Islet precursor cell (in vitro differentiated cells): Measurements from ENCODE around the gene PCSK7.
A peak's percentile ranks its signal among the peaks of the same experiment; 100 is the strongest.

Source experiments
- DNase-seq: peaks from one replicate; pipeline ENCODE4 v3.0.0-alpha.2; 2018

The PCSK7 gene

GRCh38 chr11:117180020-117180419, 51.9 kb downstream of the PCSK7 start:
- peak; percentile 51 for DNase-seq

- peak; percentile 53 for DNase-seq
These were observed 52.5 kb downstream of the PCSK7 start for GRCh38 chr11:117179048-117179999.

- DNase-seq = peak; percentile 98
These were observed 53.5 kb downstream of the PCSK7 start, which contains the start of gene SIDT2 for GRCh38 chr11:117178210-117179034. SIDT2 (plus strand) TSS chr11:117178743; CDS start chr11:117179264, 521 bp downstream.

GRCh38 chr11:117177534-117178209, 54.2 kb downstream of the PCSK7 start:
- no peak for DNase-seq

GRCh38 chr11:117176186-117176585, 55.7 kb downstream of the PCSK7 start:
- no peak for DNase-seq

GRCh38 chr11:117175781-117176180, 56.1 kb downstream of the PCSK7 start:
- no peak for DNase-seq

GRCh38 chr11:117175104-117175503, 56.8 kb downstream of the PCSK7 start:
- peak; percentile 69 for DNase-seq

- peak; percentile 64 for DNase-seq
These were observed 59.0 kb downstream of the PCSK7 start for GRCh38 chr11:117172724-117173421.

- peak; percentile 73 for DNase-seq
These were observed 60.3 kb downstream of the PCSK7 start for GRCh38 chr11:117171404-117172061.

- no peak for DNase-seq
These were observed 60.9 kb downstream of the PCSK7 start for GRCh38 chr11:117171007-117171403.

- peak; percentile 52 for DNase-seq
These were observed 61.7 kb downstream of the PCSK7 start for GRCh38 chr11:117170210-117170609.

GRCh38 chr11:117169736-117170135, 62.1 kb downstream of the PCSK7 start:
- no peak for DNase-seq

GRCh38 chr11:117166491-117166890, 65.4 kb downstream of the PCSK7 start:
- DNase-seq = no peak

GRCh38 chr11:117160826-117161225, 71.0 kb downstream of the PCSK7 start:
- DNase-seq = no peak

- no peak for DNase-seq
These were observed 72.0 kb downstream of the PCSK7 start for GRCh38 chr11:117159892-117160291.

- no peak for DNase-seq
These were observed 74.4 kb downstream of the PCSK7 start for GRCh38 chr11:117157507-117157906.

GRCh38 chr11:117154468-117154867, 77.4 kb downstream of the PCSK7 start:
- DNase-seq = no peak
